Measurements from ENCODE around the gene KMT5B.
A peak's percentile ranks its signal among the peaks of the same experiment; 100 is the strongest.

The KMT5B gene

GRCh38 chr11:68143310-68143689 lies 69.8 kb downstream of the KMT5B start:
- no peak for DNase-seq (ENCODE audit: low spot score)

GRCh38 chr11:68142441-68143309 lies 70.4 kb downstream of the KMT5B start:
- DNase-seq (ENCODE audit: low spot score): no peak

- no peak for DNase-seq (ENCODE audit: low spot score)
Measured at GRCh38 chr11:68142028-68142412, 71.1 kb downstream of the KMT5B start.

GRCh38 chr11:68141246-68142027 lies 71.7 kb downstream of the KMT5B start:
- DNase-seq (ENCODE audit: low spot score): no peak

- DNase-seq (ENCODE audit: low spot score): no peak
Measured at GRCh38 chr11:68140496-68141245, 72.4 kb downstream of the KMT5B start.

GRCh38 chr11:68138237-68138636 lies 74.9 kb downstream of the KMT5B start:
- no peak for DNase-seq (ENCODE audit: low spot score)

GRCh38 chr11:68137833-68138232 lies 75.3 kb downstream of the KMT5B start:
- DNase-seq (ENCODE audit: low spot score): no peak

- DNase-seq (ENCODE audit: low spot score): no peak
Measured at GRCh38 chr11:68136866-68137265, 76.2 kb downstream of the KMT5B start.

- no peak for DNase-seq (ENCODE audit: low spot score)
Measured at GRCh38 chr11:68135161-68135560, 77.9 kb downstream of the KMT5B start.

GRCh38 chr11:68133761-68134160 lies 79.3 kb downstream of the KMT5B start:
- no peak for DNase-seq (ENCODE audit: low spot score)

GRCh38 chr11:68130121-68130520 lies 83.0 kb downstream of the KMT5B start:
- no peak for DNase-seq (ENCODE audit: low spot score)

GRCh38 chr11:68128682-68129327 lies 84.3 kb downstream of the KMT5B start:
- DNase-seq (ENCODE audit: low spot score): peak; percentile 50

- DNase-seq (ENCODE audit: low spot score): peak; percentile 61
Measured at GRCh38 chr11:68127714-68128681, 85.1 kb downstream of the KMT5B start.

- no peak for DNase-seq (ENCODE audit: low spot score)
Measured at GRCh38 chr11:68125164-68125563, 87.9 kb downstream of the KMT5B start.

- DNase-seq (ENCODE audit: low spot score): no peak
Measured at GRCh38 chr11:68122936-68123539, 90.1 kb downstream of the KMT5B start.

GRCh38 chr11:68121067-68121899 lies 91.8 kb downstream of the KMT5B start, which contains the start of gene CHKA:
Gene CHKA, minus strand, starts transcription at chr11:68121388. Its CDS starts 211 bp downstream, at chr11:68121177.
- DNase-seq (ENCODE audit: low spot score): peak; percentile 96

GRCh38 chr11:68120273-68121066 lies 92.6 kb downstream of the KMT5B start:
- DNase-seq (ENCODE audit: low spot score): peak; percentile 24

- DNase-seq (ENCODE audit: low spot score): no peak
Measured at GRCh38 chr11:68118706-68119448, 94.2 kb downstream of the KMT5B start.

All from AG08395 (cell line).